ENCODE results near the gene THSD7A.

The THSD7A gene

GRCh38 chr7:11747715-11748485 is 84.1 kb downstream of the THSD7A start:
- H3K4me3 ChIP-seq (ENCODE audit: low read depth, low read length) = no peak overlapping the region
- no peaks in the 10 kb centered on the region for H3K36me3 ChIP-seq
- TF ChIP-seq CTCF (IDR thresholded peaks at IDR 0.05; ENCODE audit: low read depth, low read length) = no peak
- H3K9me3 ChIP-seq (ENCODE audit: severe bottlenecking) = no peaks in the 10 kb centered on the region
- H3K27ac ChIP-seq = no peak overlapping the region
- H3K27me3 ChIP-seq (ENCODE audit: insufficient read depth, low read depth, severe bottlenecking) = no peaks in the 10 kb centered on the region
- DNase-seq = no peak

GRCh38 chr7:11746591-11746990 is 85.4 kb downstream of the THSD7A start:
- DNase-seq = no peak
- Histone ChIP-seq H3K4me3 (ENCODE audit: low read depth, low read length) (no peak overlapping the region), H3K27ac (no peak overlapping the region), H3K27me3 (ENCODE audit: insufficient read depth, low read depth, severe bottlenecking) (no peaks in the 10 kb centered on the region), H3K9me3 (ENCODE audit: severe bottlenecking) (no peaks in the 10 kb centered on the region), H3K36me3 (no peaks in the 10 kb centered on the region)
- no peak for TF ChIP-seq CTCF (IDR thresholded peaks at IDR 0.05; ENCODE audit: low read depth, low read length)

- TF ChIP-seq CTCF (IDR thresholded peaks at IDR 0.05; ENCODE audit: low read depth, low read length) = no peak
- no peak for DNase-seq
- H3K27ac ChIP-seq = no peak overlapping the region
Observed at GRCh38 chr7:11743548-11743947, 88.5 kb downstream of the THSD7A start.

GRCh38 chr7:11743016-11743415 is 89.0 kb downstream of the THSD7A start:
- H3K27ac ChIP-seq = no peak overlapping the region
- TF ChIP-seq CTCF (IDR thresholded peaks at IDR 0.05; ENCODE audit: low read depth, low read length) = no peak
- no peaks in the 10 kb centered on the region for H3K36me3 ChIP-seq
- no peaks in the 10 kb centered on the region for H3K27me3 ChIP-seq (ENCODE audit: insufficient read depth, low read depth, severe bottlenecking)
- no peak for DNase-seq
- no peaks in the 10 kb centered on the region for H3K9me3 ChIP-seq (ENCODE audit: severe bottlenecking)
- no peak overlapping the region for H3K4me3 ChIP-seq (ENCODE audit: low read depth, low read length)

More at GRCh38 chr7:11743548-11743947, 88.5 kb downstream of the THSD7A start:
- H3K36me3 ChIP-seq = no peaks in the 10 kb centered on the region
- H3K27me3 ChIP-seq (ENCODE audit: insufficient read depth, low read depth, severe bottlenecking) = no peaks in the 10 kb centered on the region
- H3K4me3 ChIP-seq (ENCODE audit: low read depth, low read length) = no peak overlapping the region
- H3K9me3 ChIP-seq (ENCODE audit: severe bottlenecking) = no peaks in the 10 kb centered on the region

- Histone ChIP-seq H3K4me3 (ENCODE audit: low read depth, low read length) (no peak overlapping the region), H3K9me3 (ENCODE audit: severe bottlenecking) (no peaks in the 10 kb centered on the region), H3K27ac (no peak overlapping the region), H3K27me3 (ENCODE audit: insufficient read depth, low read depth, severe bottlenecking) (no peaks in the 10 kb centered on the region), H3K36me3 (no peaks in the 10 kb centered on the region)
- TF ChIP-seq CTCF (IDR thresholded peaks at IDR 0.05; ENCODE audit: low read depth, low read length) = no peak
- DNase-seq = no peak
Observed at GRCh38 chr7:11742496-11742895, 89.5 kb downstream of the THSD7A start.

- Histone ChIP-seq H3K9me3 (ENCODE audit: severe bottlenecking) (no peaks in the 10 kb centered on the region), H3K36me3 (no peaks in the 10 kb centered on the region), H3K27me3 (ENCODE audit: insufficient read depth, low read depth, severe bottlenecking) (no peaks in the 10 kb centered on the region), H3K27ac (no peak overlapping the region), H3K4me3 (ENCODE audit: low read depth, low read length) (no peak overlapping the region)
- no peak for TF ChIP-seq CTCF (IDR thresholded peaks at IDR 0.05; ENCODE audit: low read depth, low read length)
- DNase-seq = no peak
Observed at GRCh38 chr7:11737723-11738122, 94.3 kb downstream of the THSD7A start.

Measured in WERI-Rb-1 (cell line).